VCaP (cell line): ENCODE data around the gene UBAC2.
"Not testable (repeated sequence)": the region's sequence is repeated elsewhere in the genome, so short reads cannot be mapped to it uniquely, and the experiment has no call there.

Experiments
- H3K27ac ChIP-seq: fragments of 450-650 bp; 2 replicates; pipeline ENCODE4 v1.5.1; 2017
- CTCF ChIP-seq: fragments of 450-650 bp; conservative IDR thresholded peaks from 2 replicates; pipeline ENCODE4 v1.5.1; 2017; ENCODE audit warnings: mild to moderate bottlenecking, moderate library complexity

Gene UBAC2

GRCh38 chr13:99390601-99391000 is 189.9 kb downstream of the UBAC2 start:
- H3K27ac ChIP-seq = no peak overlapping the region

GRCh38 chr13:99391781-99392469 is 191.3 kb downstream of the UBAC2 start:
- H3K27ac ChIP-seq = no peak overlapping the region

More at GRCh38 chr13:99390601-99391000, 189.9 kb downstream of the UBAC2 start:
- TF ChIP-seq CTCF = no peak

GRCh38 chr13:99392470-99393135 is 191.9 kb downstream of the UBAC2 start:
- TF ChIP-seq CTCF = no peak
- no peak overlapping the region for H3K27ac ChIP-seq

More at GRCh38 chr13:99391781-99392469, 191.3 kb downstream of the UBAC2 start:
- TF ChIP-seq CTCF = no peak

- H3K27ac ChIP-seq = not testable (repeated sequence)
Observed at GRCh38 chr13:99393391-99393790, 192.7 kb downstream of the UBAC2 start.

GRCh38 chr13:99393791-99394735 is 193.4 kb downstream of the UBAC2 start:
- no peak overlapping the region for H3K27ac ChIP-seq
- no peak for TF ChIP-seq CTCF

GRCh38 chr13:99395436-99395835 is 194.8 kb downstream of the UBAC2 start:
- no peak overlapping the region for H3K27ac ChIP-seq
- no peak for TF ChIP-seq CTCF

- no peak overlapping the region for H3K27ac ChIP-seq
Observed at GRCh38 chr13:99396446-99396845, 195.8 kb downstream of the UBAC2 start.

More at GRCh38 chr13:99396446-99396845, 195.8 kb downstream of the UBAC2 start:
- no peak for TF ChIP-seq CTCF
